ENCODE measurements around the gene DHRS12. TPM values are rescaled to one million over a fixed set of nuclear protein-coding genes. Genes with fewer than 3 reads are reported as not detected.

Gene DHRS12
- total RNA-seq, 1 donor from 2014 or later = 2.4 TPM

DNA sequence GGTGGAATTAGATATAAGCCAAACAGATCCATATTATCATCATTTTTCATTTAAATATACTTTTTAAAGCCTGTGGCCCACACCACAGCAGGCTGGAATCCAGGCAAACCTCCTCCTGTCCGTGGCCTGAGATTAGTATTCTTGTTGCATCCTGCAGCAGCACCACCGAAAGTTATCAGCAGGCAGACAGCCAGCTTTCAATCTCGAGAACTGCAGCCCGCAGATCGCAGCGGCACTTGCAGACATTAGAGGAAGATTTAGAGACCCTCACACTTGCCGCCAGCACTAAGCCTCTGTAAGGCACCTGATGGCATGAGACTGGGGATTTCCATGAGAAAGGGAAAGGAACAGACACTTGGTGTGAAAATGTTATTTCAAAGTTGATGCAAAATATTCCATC lies 7.4 kb downstream of the DHRS12 start:
- DNase-seq (ENCODE audit: low read depth) = no peak
- TF ChIP-seq, protein P1, sequence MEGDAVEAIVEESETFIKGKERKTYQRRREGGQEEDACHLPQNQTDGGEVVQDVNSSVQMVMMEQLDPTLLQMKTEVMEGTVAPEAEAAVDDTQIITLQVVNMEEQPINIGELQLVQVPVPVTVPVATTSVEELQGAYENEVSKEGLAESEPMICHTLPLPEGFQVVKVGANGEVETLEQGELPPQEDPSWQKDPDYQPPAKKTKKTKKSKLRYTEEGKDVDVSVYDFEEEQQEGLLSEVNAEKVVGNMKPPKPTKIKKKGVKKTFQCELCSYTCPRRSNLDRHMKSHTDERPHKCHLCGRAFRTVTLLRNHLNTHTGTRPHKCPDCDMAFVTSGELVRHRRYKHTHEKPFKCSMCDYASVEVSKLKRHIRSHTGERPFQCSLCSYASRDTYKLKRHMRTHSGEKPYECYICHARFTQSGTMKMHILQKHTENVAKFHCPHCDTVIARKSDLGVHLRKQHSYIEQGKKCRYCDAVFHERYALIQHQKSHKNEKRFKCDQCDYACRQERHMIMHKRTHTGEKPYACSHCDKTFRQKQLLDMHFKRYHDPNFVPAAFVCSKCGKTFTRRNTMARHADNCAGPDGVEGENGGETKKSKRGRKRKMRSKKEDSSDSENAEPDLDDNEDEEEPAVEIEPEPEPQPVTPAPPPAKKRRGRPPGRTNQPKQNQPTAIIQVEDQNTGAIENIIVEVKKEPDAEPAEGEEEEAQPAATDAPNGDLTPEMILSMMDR (conservative IDR thresholded peaks at IDR 0.05; ENCODE audit: low read depth, low read length) = no peak
- H3K4me3 ChIP-seq (ENCODE audit: low read depth, low read length) = no peak overlapping the region

DNA sequence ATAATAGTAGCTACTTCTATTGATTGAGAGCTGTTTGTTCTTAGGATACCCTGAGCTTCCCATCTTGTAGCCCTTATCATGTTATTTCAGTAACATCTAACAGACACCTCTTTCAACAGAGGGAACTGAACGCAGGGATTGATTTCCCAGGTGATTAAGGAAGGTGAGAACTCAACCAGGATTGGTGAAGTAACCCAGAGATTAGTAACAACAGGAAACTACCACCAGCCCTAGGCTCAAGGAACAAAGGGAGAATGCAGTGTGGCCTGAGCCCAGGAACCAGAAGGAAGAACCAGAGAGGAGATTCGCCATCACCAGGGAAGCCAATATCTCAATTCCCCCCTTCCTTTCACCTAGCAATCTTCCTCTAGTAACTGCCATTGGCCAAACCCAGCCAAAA lies 8.5 kb downstream of the DHRS12 start:
- TF ChIP-seq, protein P1 (conservative IDR thresholded peaks at IDR 0.05; ENCODE audit: low read depth, low read length) = no peak
- DNase-seq (ENCODE audit: low read depth) = no peak
- no peak overlapping the region for H3K4me3 ChIP-seq (ENCODE audit: low read depth, low read length)

DNA sequence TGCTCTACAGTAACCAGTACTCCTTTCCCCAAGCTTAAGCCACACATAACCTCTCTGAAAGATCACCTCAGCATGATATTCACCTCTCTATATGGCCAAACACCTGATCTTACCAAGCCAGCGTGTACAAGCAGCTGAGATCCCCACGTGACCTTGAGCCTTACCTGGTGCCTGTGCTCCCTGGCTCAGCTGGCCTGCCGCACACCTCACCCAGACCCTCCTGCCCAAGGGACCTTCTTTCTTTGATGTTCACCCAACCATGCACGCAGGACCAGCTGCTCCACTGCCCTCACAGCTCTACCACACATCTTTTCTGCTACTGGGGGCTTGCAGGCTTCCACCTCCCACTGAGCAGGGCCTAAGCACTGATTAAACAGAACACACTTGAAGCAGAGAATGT lies 9.0 kb downstream of the DHRS12 start:
- DNase-seq (ENCODE audit: low read depth) = no peak
- TF ChIP-seq, protein P1 (conservative IDR thresholded peaks at IDR 0.05; ENCODE audit: low read depth, low read length) = no peak
- H3K4me3 ChIP-seq (ENCODE audit: low read depth, low read length) = no peak overlapping the region

DNA sequence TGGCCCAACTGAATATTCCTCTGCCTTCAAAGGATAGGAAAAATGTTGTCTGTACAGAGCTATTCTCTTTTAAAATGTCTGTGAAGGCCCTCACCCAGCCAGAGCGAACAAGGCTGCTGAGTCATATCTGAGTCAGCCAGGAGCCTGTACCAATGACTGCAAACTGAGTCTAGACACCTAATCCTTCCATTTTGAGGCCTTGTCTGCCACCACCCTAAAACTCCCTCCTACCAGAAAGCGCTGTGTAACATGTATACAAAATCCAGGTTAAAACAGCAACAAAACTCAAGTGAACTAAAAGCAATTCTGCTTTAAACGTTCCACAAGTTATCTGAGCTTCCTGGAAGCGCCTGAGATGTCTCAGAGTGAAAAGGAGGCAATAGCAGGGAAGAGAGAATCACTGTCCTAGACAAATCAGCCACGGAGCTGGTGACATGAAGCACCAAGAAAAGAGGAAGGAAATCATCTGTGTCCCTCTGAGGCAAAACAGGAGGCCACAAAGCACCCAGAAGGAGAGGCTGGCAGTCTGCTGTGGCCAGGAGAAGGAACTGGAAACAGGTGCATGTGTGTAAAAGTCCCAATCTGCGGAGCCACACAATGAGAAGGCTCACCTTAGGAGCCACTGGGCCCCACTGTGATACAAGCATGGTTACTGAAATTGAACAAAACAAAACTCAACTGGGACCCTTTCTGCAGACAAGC lies 10.2 kb downstream of the DHRS12 start:
- no peak for DNase-seq (ENCODE audit: low read depth)
- TF ChIP-seq, protein P1 (conservative IDR thresholded peaks at IDR 0.05; ENCODE audit: low read depth, low read length) = no peak

DNA sequence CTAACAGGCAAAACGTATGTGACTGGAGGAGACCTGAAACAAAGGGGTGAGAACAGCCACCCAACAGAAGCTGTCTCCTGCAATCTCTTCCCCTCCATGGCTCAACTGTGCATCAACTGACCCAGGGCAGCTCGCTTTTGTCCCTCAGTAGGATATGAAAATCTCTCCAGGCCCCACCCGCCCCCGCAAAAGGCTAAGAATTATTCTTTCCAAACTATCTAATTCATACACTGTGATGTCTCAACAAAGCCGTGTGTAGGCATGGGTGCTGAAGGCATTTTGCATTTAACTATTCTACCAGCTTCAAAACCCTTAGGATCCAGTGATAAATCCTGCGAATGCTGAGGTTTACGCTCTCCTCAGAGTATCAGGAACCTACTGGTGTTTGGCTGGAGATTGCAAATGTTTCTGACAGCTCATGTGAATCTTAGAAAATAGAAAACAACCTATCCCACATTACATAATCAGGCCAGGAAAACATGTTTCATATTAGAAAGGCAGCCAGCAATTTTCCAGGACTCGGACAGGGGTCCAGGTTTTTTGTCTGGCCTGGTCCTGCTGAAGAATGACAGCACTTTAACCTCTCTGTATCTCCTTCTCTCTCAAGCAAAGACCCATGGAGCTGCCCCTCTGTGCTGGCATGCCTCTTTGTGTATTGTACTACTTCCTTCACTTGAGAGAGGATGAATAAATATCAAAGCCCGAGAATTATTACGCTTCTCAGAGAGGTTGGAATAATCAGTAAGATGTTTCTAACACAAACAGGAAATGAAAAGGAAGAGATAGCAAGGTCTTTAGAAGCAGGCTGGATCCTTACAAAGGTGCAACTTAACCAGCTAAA lies 17.3 kb downstream of the DHRS12 start:
- TF ChIP-seq, protein P1 (conservative IDR thresholded peaks at IDR 0.05; ENCODE audit: low read depth, low read length) = no peak
- no peak overlapping the region for H3K4me3 ChIP-seq (ENCODE audit: low read depth, low read length)
- no peak for DNase-seq (ENCODE audit: low read depth)

More for the DNA sequence above, 10.2 kb downstream of the DHRS12 start:
- no peak overlapping the region for H3K4me3 ChIP-seq (ENCODE audit: low read depth, low read length)

DNA sequence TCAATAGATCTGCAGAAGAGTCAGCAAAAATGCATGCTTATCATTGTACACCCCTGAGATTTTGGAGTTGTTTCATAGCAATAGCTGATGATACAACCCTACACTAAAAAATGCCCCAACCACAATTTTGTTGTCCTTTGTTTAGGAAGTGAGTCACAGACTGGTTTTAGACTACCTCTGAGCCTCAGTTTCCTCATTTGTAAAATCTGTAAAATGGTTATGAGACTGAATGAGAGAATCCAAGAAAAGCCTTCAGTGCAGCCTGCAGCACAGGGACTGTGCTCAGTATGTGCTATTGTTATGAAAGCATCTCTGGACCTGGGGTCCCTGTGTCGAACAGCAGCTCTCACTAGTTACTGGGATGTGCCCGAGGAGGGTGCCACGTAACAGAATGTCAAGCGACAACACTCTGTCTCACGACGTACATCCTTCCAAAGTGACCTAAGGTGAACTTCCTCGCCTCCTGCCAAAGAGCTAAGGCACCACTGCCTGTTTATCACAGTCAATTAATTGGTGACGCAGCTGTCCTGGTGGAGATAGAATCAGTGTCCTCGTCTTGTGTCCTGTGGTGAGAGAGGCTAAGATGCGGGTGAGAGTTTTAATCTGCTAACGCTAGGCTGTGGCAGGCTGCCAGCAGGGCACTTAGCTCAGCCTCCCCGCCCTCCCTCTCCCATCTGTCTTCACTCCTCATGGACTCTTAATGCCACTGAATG lies 18.1 kb downstream of the DHRS12 start:
- DNase-seq (ENCODE audit: low read depth) = no peak

More for the DNA sequence above, 18.1 kb downstream of the DHRS12 start:
- TF ChIP-seq, protein P1 (conservative IDR thresholded peaks at IDR 0.05; ENCODE audit: low read depth, low read length) = no peak
- H3K4me3 ChIP-seq (ENCODE audit: low read depth, low read length) = no peak overlapping the region
